ENCODE measurements around the gene GCLC. TPM values are rescaled to one million over a fixed set of nuclear protein-coding genes. Genes with fewer than 3 reads are reported as not detected.
"Not testable (repeated sequence)": the region's sequence is repeated elsewhere in the genome, so short reads cannot be mapped to it uniquely, and the experiment has no call there.

GCLC gene
- total RNA-seq, 1 donor from 2014 or later, result 15.9 TPM

DNA sequence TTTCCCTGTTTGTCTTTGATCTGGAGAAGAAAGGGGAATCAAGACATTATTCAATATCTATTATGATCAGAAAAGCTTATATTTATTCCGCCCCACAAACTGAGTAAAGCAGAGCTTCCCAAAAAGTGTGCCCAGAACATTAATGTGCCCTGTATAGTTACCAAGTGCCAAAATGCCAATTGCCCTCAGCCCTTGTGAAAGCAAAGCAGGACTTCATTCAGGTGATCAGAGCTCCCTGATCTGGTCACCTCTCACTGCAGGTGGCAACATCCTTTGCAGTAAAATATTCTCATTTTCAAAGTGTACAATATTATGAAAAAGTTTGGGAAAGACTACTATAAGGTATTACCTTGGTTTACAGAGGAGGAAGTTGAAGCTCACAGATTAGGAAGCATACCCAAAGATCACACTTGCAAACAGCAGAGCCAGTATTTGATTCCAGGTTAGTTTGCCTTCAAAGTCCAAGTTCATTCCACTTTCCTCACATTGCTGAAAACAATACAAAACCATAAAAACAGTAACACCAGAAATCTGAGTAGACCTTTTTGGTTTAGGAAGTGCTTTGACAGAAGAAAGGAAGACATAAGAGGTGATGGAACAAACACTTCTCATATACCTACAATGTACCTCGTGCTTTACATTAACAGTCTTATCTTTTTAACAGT lies 19.6 kb upstream of the GCLC start:
- FAIRE-seq (no peak), DNase-seq (ENCODE audit: low spot score in 2 of 2) (no peak)

DNA sequence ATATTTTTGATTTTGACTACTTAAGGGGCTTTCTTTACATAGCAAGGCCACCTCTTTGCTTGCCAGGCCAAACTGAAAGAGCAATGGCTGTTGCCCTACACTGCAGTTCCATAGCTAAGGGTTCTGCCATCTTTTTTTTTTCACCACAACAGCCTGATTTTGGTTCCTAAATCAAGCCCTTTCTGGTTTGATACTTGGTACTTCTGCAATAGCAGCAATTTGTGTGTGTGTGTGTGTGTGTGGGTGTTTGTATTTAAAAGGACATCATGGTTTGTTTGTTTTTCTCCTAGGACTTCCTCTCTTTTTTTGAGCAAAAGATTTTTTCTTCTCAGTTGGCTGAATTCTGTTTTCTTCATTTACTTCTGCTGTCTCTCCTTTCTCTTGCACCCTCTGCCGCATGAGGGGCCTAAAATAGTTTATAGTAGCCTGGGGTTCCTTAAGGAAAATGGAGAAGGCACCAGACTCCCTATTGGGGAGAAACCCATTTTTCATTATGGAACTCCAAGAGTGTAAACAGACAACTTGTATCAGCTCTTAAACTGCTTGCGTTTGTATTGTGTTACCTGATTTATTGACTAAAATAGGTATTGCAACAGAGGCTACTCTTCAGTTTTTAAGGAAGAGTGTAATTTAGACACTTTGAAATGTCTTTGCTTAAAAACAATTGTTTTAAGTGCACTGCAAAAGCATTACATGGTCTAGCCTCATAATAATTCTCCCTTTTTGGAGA lies 12.2 kb upstream of the GCLC start:
- no peak for DNase-seq (ENCODE audit: low spot score in 2 of 2)
- no peak for FAIRE-seq

DNA sequence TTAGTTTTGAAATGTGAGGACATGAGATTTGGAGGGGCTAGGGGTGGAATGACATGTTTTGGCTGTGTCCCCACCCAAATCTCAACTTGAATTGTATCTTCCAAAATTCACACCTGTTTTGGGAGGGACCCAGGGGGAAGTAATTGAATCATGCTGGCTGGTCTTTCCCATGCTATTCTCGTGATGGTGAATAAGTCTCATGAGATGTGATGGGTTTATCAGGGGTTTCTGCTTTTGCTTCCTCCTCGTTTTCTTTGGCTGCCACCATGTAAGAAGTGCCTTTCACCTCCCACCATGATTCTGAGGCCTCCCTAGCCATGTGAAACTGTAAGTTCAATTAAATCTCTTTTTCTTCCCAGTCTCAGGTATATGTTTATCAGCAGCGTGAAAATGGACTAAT lies 8.7 kb upstream of the GCLC start:
- FAIRE-seq; DNase-seq (ENCODE audit: low spot score in 2 of 2): not testable (repeated sequence)

DNA sequence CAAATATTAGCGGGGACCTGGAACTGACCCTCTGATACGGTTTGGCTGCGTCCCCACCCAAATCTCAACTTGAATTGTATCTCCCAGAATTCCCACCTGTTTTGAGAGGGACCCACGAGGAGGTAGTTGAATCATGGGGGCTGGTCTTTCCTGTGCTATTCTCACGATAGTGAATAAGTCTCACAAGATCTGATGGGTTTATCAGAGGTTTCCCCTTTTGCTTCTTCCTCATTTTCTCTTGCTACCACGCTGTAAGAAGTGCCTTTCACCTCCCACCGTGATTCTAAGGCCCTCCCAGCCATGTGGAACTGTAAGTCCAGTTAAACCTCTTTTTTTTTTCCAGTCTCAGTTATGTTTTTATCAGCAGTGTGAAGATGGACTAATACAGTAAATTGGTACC lies 6.8 kb upstream of the GCLC start:
- not testable (repeated sequence) for DNase-seq (ENCODE audit: low spot score in 2 of 2); FAIRE-seq

DNA sequence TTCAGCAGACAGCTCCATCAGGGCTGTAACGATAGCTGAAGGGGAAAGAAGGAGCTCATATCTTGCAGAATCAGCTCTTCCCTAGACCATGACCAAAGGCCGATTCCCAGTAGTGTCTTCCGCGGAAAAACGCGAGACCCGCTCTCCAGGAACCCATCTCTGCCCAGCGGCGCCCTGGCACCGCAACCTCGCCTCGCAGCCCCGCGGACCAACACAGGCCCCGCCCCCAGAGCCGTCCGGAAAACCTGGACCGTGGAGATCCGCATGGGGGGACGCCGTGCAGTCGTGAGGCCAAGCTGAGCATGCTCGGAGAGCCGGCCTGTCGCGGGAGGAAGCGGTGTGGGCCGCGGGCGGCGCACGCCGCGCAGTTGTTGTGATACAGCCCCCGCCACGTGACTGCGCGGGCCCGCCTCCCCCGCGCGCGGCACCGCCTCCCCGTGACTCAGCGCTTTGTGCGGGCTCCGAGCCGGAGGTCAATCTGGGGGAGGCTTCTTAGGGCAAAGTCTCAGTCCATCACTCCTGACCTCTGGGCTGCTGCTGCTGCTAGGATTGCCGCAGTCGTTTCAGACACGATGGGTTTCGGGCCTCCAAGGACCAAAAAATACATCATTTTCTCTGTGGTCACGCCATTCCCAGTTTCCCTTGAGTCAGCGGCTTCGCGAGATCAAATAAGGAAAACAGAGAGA lies 3.1 kb upstream of the GCLC start:
- DNase-seq (ENCODE audit: low spot score in 2 of 2) (peak; percentile 90 to 93), FAIRE-seq (no peak)

DNA sequence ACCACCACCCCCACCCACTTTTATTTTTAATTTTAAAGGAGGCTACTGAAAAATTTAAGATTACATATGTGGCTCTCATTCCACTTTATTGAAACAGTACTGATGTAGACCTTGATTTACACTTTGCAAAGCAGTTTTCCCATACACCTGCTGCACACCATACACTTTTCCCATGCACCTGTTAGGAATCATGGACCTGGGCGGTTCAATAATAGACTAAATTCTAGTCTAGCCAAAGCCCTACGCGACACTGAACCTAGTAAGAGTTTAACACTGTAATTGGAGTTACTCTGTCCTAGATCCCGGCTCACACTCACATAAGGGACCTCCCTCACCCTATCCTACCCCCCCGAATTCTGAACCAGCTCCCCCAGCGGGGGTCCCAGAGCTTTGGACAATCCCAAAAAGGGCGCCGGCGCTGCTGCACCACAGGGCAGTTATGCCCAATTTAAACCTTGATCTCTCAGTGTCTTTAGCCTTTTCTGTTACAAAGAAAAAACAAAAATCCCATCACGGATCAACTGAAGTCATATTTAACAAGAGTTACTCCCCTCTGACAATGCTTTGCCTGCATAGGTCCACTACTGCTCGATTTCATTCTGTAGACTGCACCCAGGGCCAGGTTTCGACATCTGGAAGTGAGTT lies 2.4 kb upstream of the GCLC start:
- DNase-seq (ENCODE audit: low spot score in 2 of 2) (no peak), FAIRE-seq (no peak)

DNA sequence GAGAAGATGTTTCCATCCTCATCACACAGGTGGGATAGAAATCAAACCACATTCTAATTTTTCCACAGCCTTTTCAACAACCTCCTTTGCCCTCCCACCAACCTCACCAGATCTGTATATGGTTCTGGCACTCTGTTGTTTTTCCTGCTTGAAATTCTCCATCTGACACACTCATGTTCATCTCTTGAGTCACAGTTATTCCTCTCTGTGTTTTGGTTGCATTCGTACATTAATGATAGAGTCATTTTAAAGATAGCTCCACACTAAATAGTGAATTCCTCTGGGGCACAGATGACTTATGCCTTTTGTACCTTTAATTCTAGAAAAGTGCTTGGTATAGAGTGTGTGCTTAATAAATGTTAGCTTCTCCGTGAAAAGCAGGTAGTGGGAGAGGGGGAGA lies 1.4 kb upstream of the GCLC start:
- FAIRE-seq (no peak), DNase-seq (ENCODE audit: low spot score in 2 of 2) (no peak)

DNA sequence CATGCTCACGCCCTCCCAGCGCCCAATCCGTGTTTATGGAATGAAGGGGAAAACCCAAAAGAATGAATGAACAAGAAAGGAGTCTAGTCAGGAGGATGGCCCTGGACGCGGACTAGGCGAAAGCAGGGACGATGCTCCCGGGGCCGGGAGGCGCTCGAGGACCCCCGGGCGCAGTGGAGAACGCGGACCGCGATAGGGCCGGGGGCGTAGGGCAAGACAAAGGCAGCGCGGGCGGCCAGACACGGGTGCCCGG lies 758 bp downstream of the GCLC start:
- FAIRE-seq (no peak), DNase-seq (ENCODE audit: low spot score in 2 of 2) (peak; percentile 15 to 33)

DNA sequence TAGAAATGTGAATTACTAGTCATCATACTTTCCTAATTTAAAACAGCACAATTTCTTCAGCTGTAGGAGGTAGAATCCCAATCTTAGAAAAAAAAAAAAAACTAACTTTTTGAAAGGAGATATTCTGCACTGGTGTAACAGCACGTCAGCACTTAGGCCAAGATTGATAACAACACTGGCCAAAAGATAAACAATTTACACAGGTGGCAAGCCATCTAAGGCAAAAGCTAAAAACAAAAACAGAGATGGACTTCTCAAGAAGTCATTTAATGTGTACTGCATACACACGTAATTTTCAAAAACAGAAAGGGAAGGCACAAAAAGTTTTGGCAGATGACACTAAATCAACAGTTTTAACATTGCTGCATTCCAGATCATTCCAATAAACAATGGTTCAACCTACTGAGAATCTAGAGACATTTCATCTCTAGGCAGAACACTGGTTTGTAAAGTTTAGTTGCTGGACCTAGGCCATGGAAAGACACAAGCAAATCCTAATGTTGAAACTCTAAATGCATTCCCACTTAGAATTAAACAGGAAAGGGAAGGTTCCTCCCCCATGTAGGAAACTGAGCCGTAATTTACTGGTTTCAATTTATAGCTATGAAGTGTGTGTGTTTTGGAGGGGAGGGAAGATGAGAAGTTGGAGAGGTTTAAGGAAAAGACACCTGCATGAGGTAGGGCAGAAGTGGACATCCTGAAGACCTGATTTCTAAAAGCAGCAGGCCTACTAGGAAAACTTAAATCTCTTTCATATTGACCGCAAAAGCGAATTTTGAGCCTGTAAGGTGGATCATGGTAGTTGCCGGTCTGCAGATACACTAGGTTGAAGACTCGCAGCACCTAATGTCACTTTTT lies 1.3 kb downstream of the GCLC start:
- FAIRE-seq (no peak), DNase-seq (ENCODE audit: low spot score in 2 of 2) (no peak)

DNA sequence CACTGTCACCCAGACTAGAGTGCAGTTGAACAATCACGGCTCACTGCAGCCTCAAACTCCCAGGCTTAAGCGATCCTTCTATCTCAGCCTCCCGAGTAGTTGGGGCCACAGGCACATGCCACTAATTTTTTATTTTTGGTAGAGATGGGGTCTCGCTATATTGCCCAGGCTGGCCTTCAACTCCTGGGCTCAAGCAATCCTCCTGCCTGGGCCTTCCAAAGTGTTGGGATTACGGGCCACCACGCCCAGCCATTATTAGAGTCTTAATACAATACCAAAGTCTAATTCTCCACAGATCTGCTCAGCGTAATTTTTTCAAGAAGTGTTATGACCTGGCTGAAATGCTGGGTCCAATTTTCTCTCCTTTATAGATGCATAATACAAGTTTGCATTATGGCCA lies 3.0 kb downstream of the GCLC start:
- DNase-seq (ENCODE audit: low spot score in 2 of 2) (no peak), FAIRE-seq (no peak)

DNA sequence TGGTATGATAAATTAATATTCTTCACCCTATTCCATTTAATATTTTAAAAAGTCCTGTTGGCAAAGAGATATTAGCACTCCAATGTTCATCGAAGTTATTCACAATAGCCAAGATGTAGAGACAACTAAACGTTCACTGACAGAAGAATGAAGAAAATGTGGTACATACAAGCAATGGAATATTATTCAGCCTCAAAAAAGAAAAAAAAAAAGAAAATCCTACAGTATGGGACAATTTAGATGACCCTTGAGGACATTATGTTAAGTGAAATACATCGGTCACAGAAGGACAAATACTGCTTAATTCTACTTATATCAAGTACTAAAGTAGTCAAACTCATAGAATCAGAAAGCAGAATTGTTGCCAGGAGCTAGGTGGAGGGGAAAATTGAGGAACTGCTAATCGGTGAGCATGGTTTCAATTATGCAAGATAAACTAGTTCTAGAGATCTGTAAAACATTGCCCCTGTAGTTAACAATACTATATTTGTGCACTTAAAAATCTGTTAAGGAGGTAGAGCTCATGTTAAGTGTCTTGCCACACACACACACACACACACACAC lies 4.7 kb downstream of the GCLC start:
- no peak for FAIRE-seq
- no peak for DNase-seq (ENCODE audit: low spot score in 2 of 2)

DNA sequence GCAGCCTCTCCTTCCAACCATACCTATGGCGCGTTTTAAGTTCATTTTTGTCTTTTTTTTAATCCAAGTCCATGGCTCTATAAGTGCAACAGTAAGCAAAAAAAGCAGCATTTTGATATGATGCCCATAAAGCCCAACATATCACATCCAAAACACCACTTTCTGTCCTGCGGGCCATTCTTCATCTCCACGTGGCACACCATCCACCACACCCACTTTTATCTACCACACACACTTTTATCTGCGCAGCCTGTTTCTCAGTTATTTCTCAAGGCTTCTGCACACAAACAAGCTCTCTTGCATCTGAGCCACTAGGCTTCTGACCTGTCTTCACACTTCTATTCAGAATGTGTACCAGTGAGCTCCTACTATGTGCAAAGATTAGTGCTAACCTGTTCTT lies 5.3 kb downstream of the GCLC start:
- DNase-seq (ENCODE audit: low spot score in 2 of 2) (no peak), FAIRE-seq (no peak)

DNA sequence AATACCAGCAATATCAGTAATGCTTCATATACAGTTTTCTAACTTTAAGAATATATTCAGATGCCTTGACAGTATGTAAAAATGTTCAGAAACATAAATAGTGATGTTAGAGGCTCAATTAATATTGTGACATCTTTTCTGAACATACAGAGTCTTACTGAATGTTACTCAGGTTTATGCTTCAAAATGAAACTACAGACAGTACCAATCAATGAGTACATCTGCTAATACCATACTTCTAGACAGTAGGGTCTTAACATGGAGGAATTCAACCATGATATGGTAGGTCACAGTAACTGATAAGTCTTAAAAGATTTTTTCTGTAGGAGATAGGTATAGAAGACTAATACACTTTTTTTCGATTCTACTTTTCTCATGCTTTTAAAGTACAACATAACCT lies 8.3 kb downstream of the GCLC start:
- no peak for FAIRE-seq
- DNase-seq (ENCODE audit: low spot score in 2 of 2), result no peak

DNA sequence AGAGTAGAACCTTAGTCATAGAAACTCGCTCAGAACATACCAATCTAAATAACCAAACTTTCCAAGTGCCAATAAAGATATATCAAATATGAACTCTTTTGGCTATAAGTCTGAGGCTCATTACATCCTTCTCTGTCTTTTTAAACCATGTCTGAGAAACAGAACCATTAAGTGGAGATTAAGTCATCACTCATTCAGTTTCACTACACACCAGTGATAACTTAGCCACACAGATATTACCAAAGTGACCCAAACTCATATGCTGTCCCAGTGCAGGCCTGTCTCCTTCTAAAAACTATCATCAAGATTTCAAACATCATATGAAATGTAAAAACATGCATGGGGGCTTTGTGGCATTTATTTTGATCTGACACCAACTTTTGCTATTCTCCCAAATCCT lies 12.0 kb downstream of the GCLC start:
- DNase-seq (ENCODE audit: low spot score in 2 of 2), result no peak
- FAIRE-seq, result no peak

DNA sequence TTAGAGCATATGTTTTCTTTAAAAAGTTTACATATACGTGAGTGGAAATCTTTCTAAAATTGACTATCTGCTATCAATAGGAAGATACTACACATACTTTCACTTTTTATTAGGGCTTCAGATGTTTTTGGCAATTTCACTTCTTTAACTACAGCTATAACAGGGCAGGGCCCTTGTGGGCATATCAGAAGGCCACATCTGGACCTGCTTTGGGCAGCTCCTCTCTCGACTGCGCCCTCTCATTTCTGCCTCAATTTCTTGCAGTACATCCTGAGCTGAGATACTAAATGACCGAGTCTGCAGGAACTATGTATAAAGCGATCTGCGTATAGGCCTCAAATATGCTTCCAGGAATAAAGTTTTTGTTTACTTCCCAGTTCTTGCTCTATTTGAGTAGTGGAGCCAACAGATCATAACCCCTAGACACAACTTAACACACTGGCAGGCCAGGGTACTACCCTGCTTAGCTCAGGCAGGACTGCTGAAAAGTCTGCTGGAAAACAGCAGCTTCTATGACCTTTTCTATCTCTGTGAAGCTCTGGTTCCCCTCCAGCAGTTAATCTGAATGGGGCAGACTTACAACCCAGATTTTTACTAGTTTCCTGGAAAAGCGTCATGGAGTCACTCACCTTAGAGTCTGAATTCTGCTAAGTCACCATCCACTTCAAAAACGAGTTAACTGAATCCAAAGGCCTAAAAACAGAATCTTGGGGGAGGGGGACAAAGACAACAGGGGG lies 12.7 kb downstream of the GCLC start:
- FAIRE-seq, result no peak

DNA sequence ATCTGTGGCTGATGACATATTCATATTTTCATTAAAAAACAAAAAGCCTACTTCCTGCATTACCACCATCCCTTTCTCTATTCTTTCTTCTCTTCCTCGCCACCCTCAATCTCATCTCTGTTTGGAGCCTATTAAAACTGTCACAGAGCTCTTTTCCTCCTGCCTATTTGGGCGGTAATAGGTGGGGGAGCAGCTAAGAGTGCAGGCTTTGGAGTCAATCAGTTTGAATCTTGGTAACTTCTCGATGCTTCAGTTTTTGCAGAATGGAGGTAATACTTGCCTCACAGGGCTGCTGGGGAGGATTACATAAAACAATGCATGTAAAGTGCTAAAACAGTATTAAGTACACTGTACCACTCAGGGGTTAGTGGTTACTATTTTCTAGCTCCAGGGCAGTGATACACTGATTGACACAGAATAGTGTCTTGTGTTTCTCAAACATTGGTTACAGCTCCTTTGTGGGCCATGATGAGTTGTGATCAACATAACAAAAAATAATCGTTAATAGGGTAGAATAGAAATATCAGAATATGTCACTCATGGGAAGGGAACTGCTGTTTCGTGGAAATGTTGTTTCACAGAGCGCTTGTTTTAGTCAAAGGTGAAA lies 14.0 kb downstream of the GCLC start:
- DNase-seq (ENCODE audit: low spot score in 2 of 2), result no peak
- no peak for FAIRE-seq

More for the DNA sequence above, 12.7 kb downstream of the GCLC start:
- no peak for DNase-seq (ENCODE audit: low spot score in 2 of 2)

DNA sequence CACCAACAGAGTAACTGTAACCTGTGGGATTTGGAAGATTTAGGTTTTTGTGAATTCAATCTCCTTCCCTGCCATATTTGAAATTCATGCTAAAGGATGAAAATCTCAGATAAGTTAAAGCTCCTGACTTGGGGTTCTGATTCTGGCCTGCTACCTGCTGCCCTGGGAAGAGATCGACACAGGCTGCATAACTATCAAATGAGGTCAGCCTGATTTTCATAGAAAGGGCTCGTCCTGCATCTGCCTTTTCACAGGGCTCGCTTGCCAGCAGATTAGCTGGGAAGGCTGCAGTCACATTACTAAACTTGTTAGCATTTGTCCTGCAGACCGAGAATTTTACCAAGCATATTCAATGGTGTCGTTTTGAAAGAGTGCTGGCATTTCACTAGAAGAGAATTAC lies 14.6 kb downstream of the GCLC start:
- DNase-seq (ENCODE audit: low spot score in 2 of 2) (no peak), FAIRE-seq (no peak)

DNA sequence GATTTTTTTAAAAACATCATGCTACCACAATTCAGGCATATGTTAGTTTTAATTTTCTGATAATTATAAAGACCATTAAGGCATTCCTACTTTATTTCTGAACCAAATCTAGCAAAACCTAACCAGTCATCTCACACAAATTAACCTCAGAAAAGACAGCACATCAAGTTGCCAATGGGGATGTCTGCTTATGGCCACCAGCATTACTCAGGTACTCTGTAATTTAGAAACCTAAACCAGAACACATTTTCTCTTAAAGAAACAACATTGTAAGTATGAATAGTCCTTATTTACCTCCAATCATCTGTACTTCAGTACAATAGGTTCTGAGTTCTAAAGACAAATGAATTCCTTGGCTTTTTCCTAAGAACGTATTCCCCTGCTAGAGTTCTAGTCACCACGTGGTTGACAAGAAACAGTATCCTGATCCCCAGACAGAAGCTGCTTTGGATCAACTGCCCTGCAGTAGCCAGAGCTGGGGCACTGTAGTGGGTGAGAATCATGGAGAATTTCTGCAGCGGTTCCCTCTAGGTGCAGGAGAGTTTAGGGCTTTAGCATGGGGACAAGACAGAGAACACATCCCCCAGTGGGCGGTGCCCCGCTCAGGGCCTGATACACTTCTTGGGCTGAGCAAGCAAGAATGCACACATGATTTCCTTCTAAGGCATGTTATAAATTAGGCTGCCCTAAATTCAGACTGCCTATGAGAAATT lies 15.4 kb downstream of the GCLC start:
- no peak for DNase-seq (ENCODE audit: low spot score in 2 of 2)
- FAIRE-seq, result no peak

DNA sequence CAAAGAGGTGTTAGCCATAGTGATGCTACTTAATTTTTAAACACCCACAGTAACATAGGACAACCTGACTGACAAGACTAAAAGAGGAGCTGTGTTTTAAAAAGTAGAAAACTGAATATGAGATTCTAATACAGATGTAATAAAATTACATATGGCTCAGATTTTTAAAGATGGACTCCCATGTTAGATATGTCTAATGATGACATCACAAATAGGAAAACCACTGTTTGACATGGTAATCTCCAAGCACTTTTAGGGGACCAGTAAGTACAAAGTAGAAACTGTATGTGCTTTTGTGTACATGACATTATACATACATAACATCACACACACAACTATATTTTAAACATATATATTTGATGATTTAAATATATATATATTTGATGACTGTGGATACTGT lies 16.8 kb downstream of the GCLC start:
- no peak for FAIRE-seq
- DNase-seq (ENCODE audit: low spot score in 2 of 2), result no peak
